Smooth muscle cell of the brain vasculature (primary cell): ENCODE data around the gene DLD.

Experiments
- DNase-seq: peaks from one replicate; pipeline ENCODE4 v3.0.0-alpha.2; 2012; ENCODE audit warnings: low read depth, low spot score

DLD gene

GRCh38 chr7:107968449-107968848, 77.5 kb downstream of the DLD start:
- DNase-seq = no peak

GRCh38 chr7:107969856-107970255, 78.9 kb downstream of the DLD start:
- DNase-seq = no peak
